Endothelial cell of umbilical vein (primary cell): ENCODE data around the gene CCDC88B.

Experiments used
- CTCF ChIP-seq, 2 donors: IDR thresholded peaks; 1 replicate in 1 of 2; 2 replicates in 1 of 2; pipeline ENCODE4 v1.5.1; 2011; ENCODE audit warnings: low read length in 2 of 2, mild to moderate bottlenecking in 2 of 2, moderate library complexity in 2 of 2, control low read depth in 1 of 2, inconsistent platforms in 1 of 2, low read depth in 1 of 2; ENCODE audit not compliant: insufficient read depth in 1 of 2; ENCODE audit errors: extremely low read depth in 1 of 2
- EZH2 ChIP-seq: IDR thresholded peaks from 2 replicates; pipeline ENCODE4 v1.6.1; 2012; ENCODE audit warnings: borderline replicate concordance, low read depth, mild to moderate bottlenecking, moderate library complexity, low read length, inconsistent platforms; ENCODE audit not compliant: severe bottlenecking
- FOS ChIP-seq: IDR thresholded peaks from 2 replicates; pipeline ENCODE4 v1.6.1; 2011; ENCODE audit warnings: mild to moderate bottlenecking, low read length, moderate library complexity, borderline replicate concordance; ENCODE audit not compliant: insufficient read depth
- GATA2 ChIP-seq: IDR thresholded peaks from 2 replicates; pipeline ENCODE4 v1.7.0; 2011; ENCODE audit warnings: low read depth, mild to moderate bottlenecking, moderate library complexity, mixed read lengths, low read length; ENCODE audit not compliant: insufficient read length, insufficient read depth
- JUN ChIP-seq: IDR thresholded peaks from 2 replicates; pipeline ENCODE4 v1.6.1; 2011; ENCODE audit warnings: borderline replicate concordance, low read depth; ENCODE audit not compliant: insufficient read length, insufficient read depth
- MAX ChIP-seq: IDR thresholded peaks from 2 replicates; pipeline ENCODE4 v1.6.1; 2011; ENCODE audit not compliant: insufficient read depth, insufficient read length
- MYC ChIP-seq: IDR thresholded peaks from one replicate; pipeline ENCODE4 v1.6.1; 2011; ENCODE audit warnings: mild to moderate bottlenecking, low read depth, low read length
- POLR2A ChIP-seq: IDR thresholded peaks from 2 replicates; pipeline ENCODE4 v1.6.1; 2012; ENCODE audit warnings: low read depth, mild to moderate bottlenecking, control low read depth, low read length
- POLR2AphosphoS5 ChIP-seq: IDR thresholded peaks from 2 replicates; pipeline ENCODE4 v1.6.1; 2012; ENCODE audit warnings: low read depth, mild to moderate bottlenecking, control low read depth, low read length, moderate library complexity; ENCODE audit not compliant: insufficient read depth

- TF ChIP-seq POLR2A (no peak), MYC (no peak), EZH2 (no peak), GATA2 (no peak), CTCF (IDR thresholded peaks at IDR 0.05; ENCODE audit: extremely low read depth in 1 of 2, insufficient read depth in 1 of 2, low read depth in 1 of 2, low read length in 2 of 2) (no peak), POLR2AphosphoS5 (no peak), JUN (no peak), MAX (no peak), FOS (no peak)
These were observed 3.1 kb downstream of the CCDC88B start for GRCh38 chr11:64342869-64343745.
